ENCODE data around the gene KRT13.

DNA sequence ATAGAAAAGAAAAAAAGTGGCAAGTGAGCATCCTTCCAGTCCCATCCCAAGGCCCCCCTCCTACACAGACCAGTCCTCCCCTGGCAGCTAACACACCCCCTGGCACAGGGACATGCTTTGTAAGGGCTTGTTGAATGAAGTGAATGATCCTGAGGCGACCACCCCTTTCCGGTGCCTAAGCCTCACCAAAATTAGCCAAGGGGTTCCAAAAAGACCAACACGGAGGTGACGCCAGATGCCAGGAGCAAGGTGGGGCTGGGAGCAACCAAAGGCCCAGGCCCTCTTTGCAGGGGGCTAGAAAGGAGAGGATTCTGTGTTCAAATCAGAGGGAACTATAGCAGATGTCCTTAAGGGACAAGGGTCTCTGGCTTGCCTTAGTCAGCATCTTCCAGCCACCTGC is 30.0 kb downstream of the KRT13 start:
- TF ChIP-seq, protein P1, sequence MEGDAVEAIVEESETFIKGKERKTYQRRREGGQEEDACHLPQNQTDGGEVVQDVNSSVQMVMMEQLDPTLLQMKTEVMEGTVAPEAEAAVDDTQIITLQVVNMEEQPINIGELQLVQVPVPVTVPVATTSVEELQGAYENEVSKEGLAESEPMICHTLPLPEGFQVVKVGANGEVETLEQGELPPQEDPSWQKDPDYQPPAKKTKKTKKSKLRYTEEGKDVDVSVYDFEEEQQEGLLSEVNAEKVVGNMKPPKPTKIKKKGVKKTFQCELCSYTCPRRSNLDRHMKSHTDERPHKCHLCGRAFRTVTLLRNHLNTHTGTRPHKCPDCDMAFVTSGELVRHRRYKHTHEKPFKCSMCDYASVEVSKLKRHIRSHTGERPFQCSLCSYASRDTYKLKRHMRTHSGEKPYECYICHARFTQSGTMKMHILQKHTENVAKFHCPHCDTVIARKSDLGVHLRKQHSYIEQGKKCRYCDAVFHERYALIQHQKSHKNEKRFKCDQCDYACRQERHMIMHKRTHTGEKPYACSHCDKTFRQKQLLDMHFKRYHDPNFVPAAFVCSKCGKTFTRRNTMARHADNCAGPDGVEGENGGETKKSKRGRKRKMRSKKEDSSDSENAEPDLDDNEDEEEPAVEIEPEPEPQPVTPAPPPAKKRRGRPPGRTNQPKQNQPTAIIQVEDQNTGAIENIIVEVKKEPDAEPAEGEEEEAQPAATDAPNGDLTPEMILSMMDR (conservative IDR thresholded peaks at IDR 0.05; ENCODE audit: low read depth, low read length): no peak
- no peak for TF ChIP-seq EZH2phosphoT487 (IDR thresholded peaks at IDR 0.05; ENCODE audit: borderline replicate concordance, low read length)

Data from PC-3 (cell line).